HG03064 (cell line): ENCODE measurements around the gene GAMT.

Source experiments
- ATAC-seq: cut with Tn5 transposase; IDR thresholded peaks from one replicate; pipeline ENCODE4 v1.9.1; 2021; ENCODE audit warnings: low read depth; ENCODE audit not compliant: unreplicated experiment

GAMT gene

GRCh38 chr19:1402411-1403070 is 1.2 kb upstream of the GAMT start:
- no peak for ATAC-seq

- ATAC-seq = no peak
Measured at GRCh38 chr19:1401889-1402217, 511 bp upstream of the GAMT start.

GRCh38 chr19:1400281-1401137 is 833 bp downstream of the GAMT start:
- ATAC-seq = no peak

- no peak for ATAC-seq
Measured at GRCh38 chr19:1399745-1400144, 1.6 kb downstream of the GAMT start.

GRCh38 chr19:1399079-1399478 is 2.3 kb downstream of the GAMT start:
- no peak for ATAC-seq

GRCh38 chr19:1397838-1398237 is 3.5 kb downstream of the GAMT start:
- ATAC-seq = no peak

GRCh38 chr19:1396768-1397679 is 4.3 kb downstream of the GAMT start:
- ATAC-seq = no peak

GRCh38 chr19:1396019-1396767 is 5.1 kb downstream of the GAMT start:
- no peak for ATAC-seq

GRCh38 chr19:1395194-1396018 is 5.9 kb downstream of the GAMT start:
- no peak for ATAC-seq

GRCh38 chr19:1394252-1395193 is 6.8 kb downstream of the GAMT start:
- no peak for ATAC-seq

- ATAC-seq = no peak
Measured at GRCh38 chr19:1393841-1394240, 7.5 kb downstream of the GAMT start.

- ATAC-seq = no peak
Measured at GRCh38 chr19:1392939-1393530, 8.3 kb downstream of the GAMT start.

- ATAC-seq = no peak
Measured at GRCh38 chr19:1392407-1392806, 8.9 kb downstream of the GAMT start.

GRCh38 chr19:1390890-1391423 is 10.4 kb downstream of the GAMT start:
- ATAC-seq = no peak

GRCh38 chr19:1389033-1389940 is 12.1 kb downstream of the GAMT start:
- no peak for ATAC-seq

GRCh38 chr19:1388637-1389026 is 12.7 kb downstream of the GAMT start:
- ATAC-seq = no peak
